Stimulated activated CD4-positive, alpha-beta T cell treated with anti-CD3 and anti-CD28 coated beads, Interleukin-15, amount 100 ng/mL, for 24 hours (primary cell): ENCODE results near the gene CABCOCO1.

Experiments used
- DNase-seq: peaks from one replicate; pipeline ENCODE4 v3.0.0-alpha.2; 2020

The CABCOCO1 gene

GRCh38 chr10:61662794-61663259 is at the start of gene CABCOCO1:
Gene CABCOCO1, plus strand, starts transcription at chr10:61662929. Its CDS starts 44 bp downstream, at chr10:61662973.
- no peak for DNase-seq

- no peak for DNase-seq
These were observed 49.1 kb upstream of the CABCOCO1 start for GRCh38 chr10:61613665-61614064.

GRCh38 chr10:61616611-61617010 is 46.1 kb upstream of the CABCOCO1 start:
- no peak for DNase-seq

- DNase-seq = no peak
These were observed 45.5 kb upstream of the CABCOCO1 start for GRCh38 chr10:61617180-61617579.

GRCh38 chr10:61617586-61617985 is 45.1 kb upstream of the CABCOCO1 start:
- DNase-seq = no peak

GRCh38 chr10:61618388-61618961 is 44.3 kb upstream of the CABCOCO1 start:
- DNase-seq = no peak

- DNase-seq = no peak
These were observed 42.2 kb upstream of the CABCOCO1 start for GRCh38 chr10:61620506-61620905.

- DNase-seq = no peak
These were observed 41.1 kb upstream of the CABCOCO1 start for GRCh38 chr10:61621605-61622051.

GRCh38 chr10:61623161-61623560 is 39.6 kb upstream of the CABCOCO1 start:
- no peak for DNase-seq

GRCh38 chr10:61626209-61626608 is 36.5 kb upstream of the CABCOCO1 start:
- no peak for DNase-seq

- DNase-seq = no peak
These were observed 35.5 kb upstream of the CABCOCO1 start for GRCh38 chr10:61627266-61627665.

GRCh38 chr10:61628151-61628874 is 34.4 kb upstream of the CABCOCO1 start:
- DNase-seq = no peak

GRCh38 chr10:61628875-61629513 is 33.7 kb upstream of the CABCOCO1 start:
- DNase-seq = no peak

GRCh38 chr10:61629576-61629975 is 33.2 kb upstream of the CABCOCO1 start:
- DNase-seq = no peak

- DNase-seq = no peak
These were observed 30.6 kb upstream of the CABCOCO1 start for GRCh38 chr10:61632057-61632670.

GRCh38 chr10:61633665-61634064 is 29.1 kb upstream of the CABCOCO1 start:
- DNase-seq = no peak

GRCh38 chr10:61634746-61635145 is 28.0 kb upstream of the CABCOCO1 start:
- no peak for DNase-seq

- DNase-seq = no peak
These were observed 27.3 kb upstream of the CABCOCO1 start for GRCh38 chr10:61635471-61635870.

GRCh38 chr10:61635932-61636331 is 26.8 kb upstream of the CABCOCO1 start:
- no peak for DNase-seq

- no peak for DNase-seq
These were observed 22.8 kb upstream of the CABCOCO1 start for GRCh38 chr10:61639952-61640351.

- DNase-seq = no peak
These were observed 21.9 kb upstream of the CABCOCO1 start for GRCh38 chr10:61640856-61641255.

GRCh38 chr10:61642150-61642571 is 20.6 kb upstream of the CABCOCO1 start:
- no peak for DNase-seq

- no peak for DNase-seq
These were observed 20.1 kb upstream of the CABCOCO1 start for GRCh38 chr10:61642676-61643075.
